HCT116 (cell line): Measurements from ENCODE around the gene MRPS7. TPM values are rescaled to one million over a fixed set of nuclear protein-coding genes. Genes with fewer than 3 reads are reported as not detected.

Source experiments
- ATAC-seq: fragments of 200-7000 bp; cut with Tn5 transposase; 2 replicates; pipeline ENCODE4 v1.9.1; 2020; ENCODE audit warnings: mild to moderate bottlenecking, moderate library complexity
- BruUV-seq: library from RNA; stranded (reverse); fragments of 400-500 nt; replicated peaks from 2 replicates; lab custom pipeline; 2021; lab: Mats Ljungman, UMichigan
- CTCF ChIA-PET: fragments of 300-600 bp; sonication (Branson Sonifier 250); formaldehyde crosslinking; loops from one replicate; lab custom pipeline; 2021; ENCODE audit warnings: antibody characterized with exemption; lab: Charles Lee
- POLR2A ChIA-PET: fragments of 300-600, 350-600 bp; sonication (Branson Sonifier 250); formaldehyde crosslinking; loops from one replicate; lab custom pipeline; 2021; ENCODE audit warnings: antibody characterized with exemption; lab: Charles Lee
- RAD21 ChIA-PET, 2 experiments: fragments of 300-600 bp; sonication (Branson Sonifier 250); formaldehyde crosslinking; loops; one replicate each; lab custom pipeline; 2023; ENCODE audit warnings: low total read pairs in 2 of 2; ENCODE audit not compliant: uncharacterized antibody in 2 of 2, unreplicated experiment in 2 of 2, low non-redundant PET in 1 of 2; lab: Charles Lee
- DNase-seq: peaks from one replicate; pipeline ENCODE4 v3.0.0-alpha.2; 2010; ENCODE audit warnings: low read depth, low spot score
- H2AFZ ChIP-seq: fragments of 200-600 bp; shearing (Covaris generic), sonication (generic); 2 replicates; pipeline ENCODE4 v1.6.1; 2017; ENCODE audit warnings: low read depth, mixed run types, mixed read lengths, antibody characterized with exemption, low read length; ENCODE audit not compliant: poor library complexity, severe bottlenecking
- H3K27ac ChIP-seq: 2 replicates; pipeline ENCODE4 v1.5.1; 2012; ENCODE audit warnings: low read depth, low read length
- H3K27me3 ChIP-seq: fragments of 200-600 bp; sonication (generic); 2 replicates; pipeline ENCODE4 v1.6.1; 2016; ENCODE audit warnings: mixed run types, low read length, mixed read lengths; ENCODE audit not compliant: insufficient read depth
- H3K36me3 ChIP-seq, 2 experiments: fragments of 200-500 bp in 1 of 2; fragments of 200-600 bp in 1 of 2; sonication (Bioruptor generic) in 1 of 2; sonication (generic) in 1 of 2; 2 replicates each; pipeline versions ENCODE4 v1.5.1 to v1.6.1; 2014 to 2016; ENCODE audit warnings: low read length in 2 of 2, inconsistent platforms in 1 of 2, mixed read lengths in 1 of 2, mixed run types in 1 of 2; ENCODE audit not compliant: insufficient read depth in 2 of 2, control insufficient read depth in 1 of 2
- H3K4me1 ChIP-seq, 2 experiments: fragments of 200-600 bp in 1 of 2; sonication (generic) in 1 of 2; 2 replicates each; pipeline versions ENCODE4 v1.5.1 to v1.6.1; 2012 to 2017; ENCODE audit warnings: low read length in 2 of 2, inconsistent platforms in 1 of 2, mild to moderate bottlenecking in 1 of 2, mixed read lengths in 1 of 2, mixed run types in 1 of 2, moderate library complexity in 1 of 2; ENCODE audit not compliant: insufficient read depth in 2 of 2, control insufficient read depth in 1 of 2
- H3K4me2 ChIP-seq: fragments of 200-600 bp; sonication (generic); 2 replicates; pipeline ENCODE4 v1.6.1; 2017; ENCODE audit warnings: mixed run types, low read length, mixed read lengths
- H3K4me3 ChIP-seq, 2 experiments: fragments of 200-600 bp in 1 of 2; sonication (generic) in 1 of 2; replicated peaks in 1 of 2; 2 replicates each; pipeline ENCODE4 v1.5.1; 2011 to 2016; ENCODE audit warnings: low read length in 2 of 2, control low read depth in 1 of 2, low read depth in 1 of 2, mild to moderate bottlenecking in 1 of 2, mixed read lengths in 1 of 2, mixed run types in 1 of 2
- H3K79me2 ChIP-seq: fragments of 200-600 bp; sonication (generic); 2 replicates; pipeline ENCODE4 v1.6.1; 2017; ENCODE audit warnings: mild to moderate bottlenecking, mixed run types, low read length, moderate library complexity, mixed read lengths; ENCODE audit not compliant: insufficient read depth
- H3K9ac ChIP-seq: fragments of 200-600 bp; sonication (generic); 2 replicates; pipeline ENCODE4 v1.6.1; 2016; ENCODE audit warnings: low read length, mixed read lengths
- H3K9me2 ChIP-seq: fragments of 200-600 bp; sonication (generic), shearing (Covaris generic); 2 replicates; pipeline ENCODE4 v1.6.1; 2017; ENCODE audit warnings: mixed run types, mild to moderate bottlenecking, moderate library complexity; ENCODE audit not compliant: insufficient read depth
- H3K9me3 ChIP-seq, 2 experiments: fragments of 200-500 bp in 1 of 2; fragments of 200-600 bp in 1 of 2; sonication (Bioruptor generic) in 1 of 2; sonication (generic) in 1 of 2; 2 replicates each; pipeline ENCODE4 v1.6.1; 2014 to 2017; ENCODE audit warnings: low read length in 2 of 2, mixed read lengths in 2 of 2, inconsistent platforms in 1 of 2, low read depth in 1 of 2, mild to moderate bottlenecking in 1 of 2, mixed run types in 1 of 2, moderate library complexity in 1 of 2; ENCODE audit not compliant: control insufficient read depth in 1 of 2, insufficient read depth in 1 of 2
- H4K20me1 ChIP-seq: fragments of 200-600 bp; sonication (generic), shearing (Covaris generic); 2 replicates; pipeline ENCODE4 v1.6.1; 2017; ENCODE audit warnings: mixed run types, mild to moderate bottlenecking, moderate library complexity; ENCODE audit not compliant: insufficient read depth
- CTCF ChIP-seq, 3 experiments: fragments of 200-600 bp in 1 of 3; sonication (generic) in 1 of 3; IDR thresholded peaks in 2 of 3; conservative IDR thresholded peaks in 1 of 3; 2 replicates each; pipeline ENCODE4 v1.5.1; 2012 to 2017; ENCODE audit warnings: low read depth in 2 of 3, low read length in 2 of 3, antibody characterized with exemption in 1 of 3, borderline replicate concordance in 1 of 3, control low read depth in 1 of 3, mild to moderate bottlenecking in 1 of 3, mixed read lengths in 1 of 3, mixed run types in 1 of 3, moderate library complexity in 1 of 3; ENCODE audit not compliant: insufficient read depth in 1 of 3
- POLR2AphosphoS5 ChIP-seq: IDR thresholded peaks from 2 replicates; pipeline ENCODE4 v1.6.1; 2011; ENCODE audit warnings: mild to moderate bottlenecking, low read depth, low read length, moderate library complexity
- REST ChIP-seq: IDR thresholded peaks from 2 replicates; pipeline ENCODE4 v1.6.1; 2012; ENCODE audit warnings: low read depth
- intact Hi-C: fragments of 100-400 bp; cut with micrococcal nuclease; formaldehyde crosslinking; loops from 2 replicates; pipeline ENCODE4 v1.10.0; 2022
- total RNA-seq: library from RNA; stranded (reverse); gene quantifications from one replicate; pipeline ENCODE4 v1.2.1, GENCODE V29; 2021; ENCODE audit not compliant: unreplicated experiment

MRPS7 gene
- total RNA-seq, 1 experiment from 2014 or later: 104 TPM

- no peak for TF ChIP-seq REST
Observed at GRCh38 chr17:75271233-75271954, 9.7 kb downstream of the MRPS7 start (continued).

- ATAC-seq (no peak), DNase-seq (no peak)
- Histone ChIP-seq H2AFZ (no peak overlapping the region), H3K9me2 (no peaks in the 10 kb centered on the region), H3K79me2 (peaks cover 9% of the 10 kb centered on the region; the same call in 1 of the 2 replicates), H3K4me2 (peak overlapping the region; percentile 84), H3K9ac (peak overlapping the region; percentile 97), H3K36me3 (peaks cover 2 to 27% of the 10 kb centered on the region in 2 experiments; a peak in 2 of 4 replicates), H4K20me1 (no peaks in the 10 kb centered on the region), H3K27ac (peak overlapping the region; percentile 94), H3K9me3 (no peaks in the 10 kb centered on the region), H3K4me3 (peak overlapping the region; percentile 90 to 98), H3K27me3 (no peaks in the 10 kb centered on the region), H3K4me1 (peaks cover 16 to 40% of the 10 kb centered on the region in 2 experiments)
- TF ChIP-seq POLR2AphosphoS5: peak; percentile 46
- no peak for TF ChIP-seq CTCF (IDR thresholded peaks at IDR 0.05 in 2 of 3, conservative IDR thresholded peaks at IDR 0.05 in 1 of 3; ENCODE audit: borderline replicate concordance in 1 of 3, insufficient read depth in 1 of 3, low read depth in 2 of 3, low read length in 2 of 3)
- CTCF ChIA-PET: interaction anchor here (0.9 to 2.0 kb wide), 6 partner anchors 11 to 311 kb away, joined by 3 to 11 read pairs (median 5); partner anchors contain the start of genes GGA3 and SLC25A19
- RAD21 ChIA-PET: no interaction called here
- intact Hi-C loops: loop anchor here (2.0 to 5.0 kb wide), 3 partner anchors 133 to 245 kb away; partner anchors contain the start of genes CASKIN2, GRB2 and TSEN54
- POLR2A ChIA-PET: interaction anchor here (0.6 to 2.4 kb wide), 4 partner anchors 9 to 161 kb away, joined by 3 to 12 read pairs (median 4); partner anchors contain the start of genes GGA3, MRPS7 and SLC25A19
- BruUV-seq: no TSS peak
Observed at GRCh38 chr17:75271955-75272847, 10.5 kb downstream of the MRPS7 start.
